NB4 (cell line): ENCODE results near the gene SLC18A3.

ENCODE experiments used
- DNase-seq: peaks from one replicate; pipeline ENCODE4 v3.0.0; 2010; ENCODE audit warnings: low read depth
- H3K4me3 ChIP-seq: one replicate; pipeline ENCODE4 v1.5.1; 2011; ENCODE audit warnings: mild to moderate bottlenecking, low read depth, low read length, moderate library complexity
- MAX ChIP-seq: IDR thresholded peaks from 2 replicates; pipeline ENCODE4 v1.6.1; 2011; ENCODE audit warnings: low read depth, low read length
- MYC ChIP-seq: IDR thresholded peaks from 2 replicates; pipeline ENCODE4 v1.6.1; 2011; ENCODE audit warnings: low read depth, low read length
- POLR2A ChIP-seq: IDR thresholded peaks from 2 replicates; pipeline ENCODE4 v1.6.1; 2011; ENCODE audit warnings: mild to moderate bottlenecking; ENCODE audit not compliant: insufficient read length; ENCODE audit errors: extremely low read depth
- TF ChIP-seq, protein P1 (sequence below): IDR thresholded peaks from one replicate; pipeline ENCODE4 v1.5.1; 2012; ENCODE audit warnings: low read depth, low read length

The SLC18A3 gene

GRCh38 chr10:49568235-49568634 lies 41.9 kb upstream of the SLC18A3 start:
- TF ChIP-seq MYC = no peak
- no peak for TF ChIP-seq POLR2A
- no peak for TF ChIP-seq MAX
- TF ChIP-seq, protein P1, sequence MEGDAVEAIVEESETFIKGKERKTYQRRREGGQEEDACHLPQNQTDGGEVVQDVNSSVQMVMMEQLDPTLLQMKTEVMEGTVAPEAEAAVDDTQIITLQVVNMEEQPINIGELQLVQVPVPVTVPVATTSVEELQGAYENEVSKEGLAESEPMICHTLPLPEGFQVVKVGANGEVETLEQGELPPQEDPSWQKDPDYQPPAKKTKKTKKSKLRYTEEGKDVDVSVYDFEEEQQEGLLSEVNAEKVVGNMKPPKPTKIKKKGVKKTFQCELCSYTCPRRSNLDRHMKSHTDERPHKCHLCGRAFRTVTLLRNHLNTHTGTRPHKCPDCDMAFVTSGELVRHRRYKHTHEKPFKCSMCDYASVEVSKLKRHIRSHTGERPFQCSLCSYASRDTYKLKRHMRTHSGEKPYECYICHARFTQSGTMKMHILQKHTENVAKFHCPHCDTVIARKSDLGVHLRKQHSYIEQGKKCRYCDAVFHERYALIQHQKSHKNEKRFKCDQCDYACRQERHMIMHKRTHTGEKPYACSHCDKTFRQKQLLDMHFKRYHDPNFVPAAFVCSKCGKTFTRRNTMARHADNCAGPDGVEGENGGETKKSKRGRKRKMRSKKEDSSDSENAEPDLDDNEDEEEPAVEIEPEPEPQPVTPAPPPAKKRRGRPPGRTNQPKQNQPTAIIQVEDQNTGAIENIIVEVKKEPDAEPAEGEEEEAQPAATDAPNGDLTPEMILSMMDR = no peak
- DNase-seq = no peak
- no peak overlapping the region for H3K4me3 ChIP-seq

GRCh38 chr10:49569031-49569631 lies 41.0 kb upstream of the SLC18A3 start:
- DNase-seq = peak; percentile 47
- no peak overlapping the region for H3K4me3 ChIP-seq
- no peak for TF ChIP-seq MYC
- no peak for TF ChIP-seq POLR2A
- TF ChIP-seq, protein P1 = no peak

DNA sequence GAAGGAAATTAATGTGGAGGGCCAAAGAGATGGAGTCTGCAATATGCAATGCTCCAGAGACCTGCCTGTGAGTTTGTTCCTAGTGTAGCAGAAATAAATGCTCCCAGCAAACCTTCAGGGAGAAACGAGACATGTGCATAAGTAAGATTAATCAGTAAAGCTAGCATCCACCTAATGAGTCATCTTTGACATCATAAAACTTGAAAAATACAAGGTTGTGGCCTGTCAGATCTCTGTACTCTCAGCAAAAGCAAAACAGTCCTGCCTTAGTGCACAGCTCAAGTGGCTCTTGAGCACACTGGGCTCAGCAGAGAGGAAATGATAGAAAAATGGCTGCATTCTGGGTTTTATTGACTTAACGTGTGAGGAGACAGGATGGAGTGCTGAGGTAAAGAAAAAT lies 38.7 kb upstream of the SLC18A3 start:
- TF ChIP-seq MYC (no peak), POLR2A (no peak), MAX (no peak)
- TF ChIP-seq, protein P1 = no peak

DNA sequence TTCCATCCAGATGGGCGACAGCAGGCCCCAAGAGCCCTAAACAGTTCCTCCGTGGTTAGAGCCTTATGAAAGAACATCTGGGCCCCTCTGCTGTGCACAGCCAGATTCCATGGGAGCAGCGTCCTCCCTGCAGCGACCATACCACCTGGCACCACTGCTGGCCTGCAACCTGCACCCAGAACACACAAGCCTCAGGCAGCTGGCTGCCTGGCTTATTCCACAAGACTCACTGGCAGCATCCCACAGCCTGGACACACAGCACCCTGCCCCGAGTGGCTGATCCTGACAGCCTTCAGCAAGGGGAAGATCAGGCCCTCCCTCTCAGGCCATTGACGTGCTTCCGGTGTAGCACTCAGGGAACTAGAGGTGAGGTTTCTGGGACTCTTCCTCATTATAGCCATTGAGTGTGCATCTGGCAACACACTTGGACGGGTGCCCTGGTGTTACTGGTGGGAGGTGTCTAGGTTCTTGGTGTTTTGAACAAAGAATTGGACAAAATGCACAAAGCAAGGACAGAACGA lies 37.5 kb upstream of the SLC18A3 start:
- no peak overlapping the region for H3K4me3 ChIP-seq
- no peak for DNase-seq
- no peak for TF ChIP-seq POLR2A
- TF ChIP-seq, protein P1 = no peak
- TF ChIP-seq MYC = no peak
- no peak for TF ChIP-seq MAX

More for the DNA sequence above, 38.7 kb upstream of the SLC18A3 start:
- DNase-seq = no peak
- H3K4me3 ChIP-seq = no peak overlapping the region

DNA sequence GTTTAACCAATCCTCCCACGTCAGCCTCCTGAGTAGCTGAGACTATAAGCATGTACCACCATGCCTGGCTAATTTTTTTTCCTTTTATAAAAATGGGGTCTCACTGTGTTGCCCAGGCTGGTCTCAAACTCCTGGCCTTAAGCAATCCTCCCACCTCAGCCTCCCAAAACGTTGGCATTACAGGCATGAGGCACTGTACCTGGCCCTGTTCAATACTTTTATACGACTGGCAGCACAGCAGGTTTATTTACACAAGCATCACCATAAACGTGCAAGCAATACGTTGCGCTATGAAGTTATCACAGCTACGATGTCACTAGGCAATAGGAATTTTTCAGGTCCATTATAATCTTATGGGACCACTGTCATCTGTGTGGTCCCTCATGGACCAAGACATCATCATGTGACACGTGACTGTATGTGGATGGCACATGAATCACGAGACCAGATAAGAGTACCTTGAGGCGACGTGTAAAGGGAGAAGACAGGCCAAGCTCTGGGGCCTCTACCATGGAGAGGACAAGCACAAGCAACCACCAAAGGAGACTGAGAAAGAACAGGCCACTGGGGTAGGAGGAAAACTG lies 34.5 kb upstream of the SLC18A3 start:
- no peak for DNase-seq
- TF ChIP-seq POLR2A (no peak), MYC (no peak), MAX (no peak)
- TF ChIP-seq, protein P1 = no peak
- no peak overlapping the region for H3K4me3 ChIP-seq
